Measurements from ENCODE around the gene KRT33B. TPM values are rescaled to one million over a fixed set of nuclear protein-coding genes. Genes with fewer than 3 reads are reported as not detected.

Gene KRT33B
- total RNA-seq, 1 donor from 2014 or later = not detected

- TF ChIP-seq EZH2 (IDR thresholded peaks at IDR 0.05; ENCODE audit: insufficient read depth, low read length) = no peak
- no peak for TF ChIP-seq CTCF (IDR thresholded peaks at IDR 0.05; ENCODE audit: insufficient read depth, low read depth, low read length)
- Histone ChIP-seq H3K4me1 (ENCODE audit: insufficient read depth, low read length) (no peaks in the 10 kb centered on the region), H3K27ac (ENCODE audit: low read depth, low read length) (no peak overlapping the region), H3K36me3 (ENCODE audit: insufficient read depth, low read length) (no peaks in the 10 kb centered on the region), H3K4me3 (ENCODE audit: insufficient read depth, low read depth, low read length) (no peak overlapping the region), H3K9me3 (ENCODE audit: insufficient read depth, low read depth, low read length) (no peaks in the 10 kb centered on the region), H3K79me2 (ENCODE audit: insufficient read depth, low read length) (no peaks in the 10 kb centered on the region), H3K9ac (ENCODE audit: low read length) (no peak overlapping the region), H2AFZ (ENCODE audit: low read depth, low read length) (no peak overlapping the region), H3K4me2 (ENCODE audit: low read length) (no peak overlapping the region), H3K27me3 (ENCODE audit: insufficient read depth, low read length) (no peaks in the 10 kb centered on the region), H4K20me1 (ENCODE audit: insufficient read depth, low read length) (no peaks in the 10 kb centered on the region)
- Mint-ChIP-seq H3K9me3 (ENCODE audit: unreplicated experiment) (no peaks in the 10 kb centered on the region), H3K4me3 (ENCODE audit: unreplicated experiment) (no peak overlapping the region), H3K27ac (ENCODE audit: unreplicated experiment) (no peak overlapping the region), H3K4me1 (ENCODE audit: low read depth, unreplicated experiment) (no peaks in the 10 kb centered on the region), H3K36me3 (ENCODE audit: low read depth, unreplicated experiment) (peaks cover 2% of the 10 kb centered on the region), H3K27me3 (ENCODE audit: low read depth, unreplicated experiment) (peaks cover 23% of the 10 kb centered on the region)
- no peak for FAIRE-seq
- no peak for DNase-seq (ENCODE audit: low read depth)
Measured at GRCh38 chr17:41334385-41335305, 35.0 kb downstream of the KRT33B start.

GRCh38 chr17:41333836-41334235, 35.8 kb downstream of the KRT33B start:
- Histone ChIP-seq H3K4me3 (ENCODE audit: insufficient read depth, low read depth, low read length) (no peak overlapping the region), H3K36me3 (ENCODE audit: insufficient read depth, low read length) (no peaks in the 10 kb centered on the region), H3K4me1 (ENCODE audit: insufficient read depth, low read length) (no peaks in the 10 kb centered on the region), H2AFZ (ENCODE audit: low read depth, low read length) (no peak overlapping the region), H4K20me1 (ENCODE audit: insufficient read depth, low read length) (no peaks in the 10 kb centered on the region), H3K79me2 (ENCODE audit: insufficient read depth, low read length) (no peaks in the 10 kb centered on the region), H3K4me2 (ENCODE audit: low read length) (no peak overlapping the region), H3K27ac (ENCODE audit: low read depth, low read length) (no peak overlapping the region), H3K9ac (ENCODE audit: low read length) (no peak overlapping the region), H3K9me3 (ENCODE audit: insufficient read depth, low read depth, low read length) (no peaks in the 10 kb centered on the region), H3K27me3 (ENCODE audit: insufficient read depth, low read length) (no peaks in the 10 kb centered on the region)
- H3K9me3 Mint-ChIP-seq (ENCODE audit: unreplicated experiment) = no peaks in the 10 kb centered on the region
- no peak for TF ChIP-seq CTCF (IDR thresholded peaks at IDR 0.05; ENCODE audit: insufficient read depth, low read depth, low read length)
- peaks cover 2% of the 10 kb centered on the region for H3K36me3 Mint-ChIP-seq (ENCODE audit: low read depth, unreplicated experiment)
- H3K27me3 Mint-ChIP-seq (ENCODE audit: low read depth, unreplicated experiment) = peaks cover 20% of the 10 kb centered on the region
- no peak for DNase-seq (ENCODE audit: low read depth)
- H3K4me3 Mint-ChIP-seq (ENCODE audit: unreplicated experiment) = no peak overlapping the region
- no peak for FAIRE-seq
- H3K27ac Mint-ChIP-seq (ENCODE audit: unreplicated experiment) = no peak overlapping the region
- H3K4me1 Mint-ChIP-seq (ENCODE audit: low read depth, unreplicated experiment) = no peaks in the 10 kb centered on the region

GRCh38 chr17:41333098-41333497, 36.5 kb downstream of the KRT33B start:
- no peaks in the 10 kb centered on the region for H3K9me3 Mint-ChIP-seq (ENCODE audit: unreplicated experiment)
- H3K9ac ChIP-seq (ENCODE audit: low read length) = no peak overlapping the region
- DNase-seq (ENCODE audit: low read depth) (no peak), FAIRE-seq (no peak)
- H3K4me3 ChIP-seq (ENCODE audit: insufficient read depth, low read depth, low read length) = no peak overlapping the region
- no peak overlapping the region for H3K4me3 Mint-ChIP-seq (ENCODE audit: unreplicated experiment)
- H3K36me3 Mint-ChIP-seq (ENCODE audit: low read depth, unreplicated experiment) = peaks cover 2% of the 10 kb centered on the region
- H3K27ac ChIP-seq (ENCODE audit: low read depth, low read length) = no peak overlapping the region
- no peaks in the 10 kb centered on the region for H3K36me3 ChIP-seq (ENCODE audit: insufficient read depth, low read length)
- no peaks in the 10 kb centered on the region for H3K4me1 Mint-ChIP-seq (ENCODE audit: low read depth, unreplicated experiment)
- peaks cover 20% of the 10 kb centered on the region for H3K27me3 Mint-ChIP-seq (ENCODE audit: low read depth, unreplicated experiment)
- H3K79me2 ChIP-seq (ENCODE audit: insufficient read depth, low read length) = no peaks in the 10 kb centered on the region
- no peaks in the 10 kb centered on the region for H3K27me3 ChIP-seq (ENCODE audit: insufficient read depth, low read length)
- H4K20me1 ChIP-seq (ENCODE audit: insufficient read depth, low read length) = no peaks in the 10 kb centered on the region
- TF ChIP-seq CTCF (IDR thresholded peaks at IDR 0.05; ENCODE audit: insufficient read depth, low read depth, low read length) (no peak), EZH2 (IDR thresholded peaks at IDR 0.05; ENCODE audit: insufficient read depth, low read length) (no peak)
- no peaks in the 10 kb centered on the region for H3K9me3 ChIP-seq (ENCODE audit: insufficient read depth, low read depth, low read length)
- H3K4me2 ChIP-seq (ENCODE audit: low read length) = no peak overlapping the region
- no peaks in the 10 kb centered on the region for H3K4me1 ChIP-seq (ENCODE audit: insufficient read depth, low read length)
- no peak overlapping the region for H2AFZ ChIP-seq (ENCODE audit: low read depth, low read length)
- H3K27ac Mint-ChIP-seq (ENCODE audit: unreplicated experiment) = no peak overlapping the region
